OCI-LY1 (cell line): ENCODE results near the gene AMIGO2.

ENCODE experiments used
- H2AFZ ChIP-seq: fragments of 200-600 bp; sonication (generic), shearing (Covaris generic); 2 replicates; pipeline ENCODE4 v1.6.0; 2014; ENCODE audit warnings: antibody characterized with exemption, mild to moderate bottlenecking, low read length
- H3F3A ChIP-seq: fragments of 200-600 bp; sonication (generic), shearing (Covaris generic); 2 replicates; pipeline ENCODE4 v1.6.0; 2014; ENCODE audit warnings: mild to moderate bottlenecking, antibody characterized with exemption, low read length, moderate library complexity; ENCODE audit not compliant: insufficient read depth
- H3K27ac ChIP-seq: fragments of 200-600 bp; sonication (generic); 2 replicates; pipeline ENCODE4 v1.5.1; 2014; ENCODE audit warnings: low read length, mixed run types, mild to moderate bottlenecking, low read depth; ENCODE audit not compliant: poor library complexity, severe bottlenecking
- H3K27me3 ChIP-seq: fragments of 200-600 bp; sonication (generic); 2 replicates; pipeline ENCODE4 v1.6.0; 2014; ENCODE audit warnings: antibody characterized with exemption, mild to moderate bottlenecking, low read length, moderate library complexity; ENCODE audit not compliant: insufficient read depth
- H3K36me3 ChIP-seq: fragments of 200-600 bp; sonication (generic); 2 replicates; pipeline ENCODE4 v1.6.1; 2014; ENCODE audit warnings: mild to moderate bottlenecking, antibody characterized with exemption, low read length, moderate library complexity, mixed read lengths; ENCODE audit not compliant: insufficient read depth
- H3K4me1 ChIP-seq: fragments of 200-600 bp; sonication (generic); 2 replicates; pipeline ENCODE4 v1.5.1; 2014; ENCODE audit warnings: mild to moderate bottlenecking, low read length, moderate library complexity; ENCODE audit not compliant: insufficient read depth, severe bottlenecking
- H3K4me2 ChIP-seq: fragments of 200-600 bp; sonication (generic), shearing (Covaris generic); 2 replicates; pipeline ENCODE4 v1.6.1; 2014; ENCODE audit warnings: low read length
- H3K4me3 ChIP-seq: fragments of 200-600 bp; sonication (generic); 2 replicates; pipeline ENCODE4 v1.5.1; 2014; ENCODE audit warnings: low read length, low read depth, mild to moderate bottlenecking, mixed read lengths; ENCODE audit not compliant: poor library complexity, severe bottlenecking
- H3K79me2 ChIP-seq: fragments of 200-600 bp; shearing (Covaris generic); 2 replicates; pipeline ENCODE4 v1.6.1; 2016; ENCODE audit warnings: mixed run types, low read length, mixed read lengths; ENCODE audit not compliant: insufficient read depth
- H3K9ac ChIP-seq: fragments of 200-600 bp; sonication (generic), shearing (Covaris generic); 2 replicates; pipeline ENCODE4 v1.6.1; 2014; ENCODE audit warnings: mild to moderate bottlenecking, low read length, mixed read lengths
- H3K9me2 ChIP-seq: fragments of 200-600 bp; sonication (generic), shearing (Covaris generic); 2 replicates; pipeline ENCODE4 v1.6.1; 2014; ENCODE audit warnings: low read depth, mild to moderate bottlenecking, low read length, mixed read lengths
- H3K9me3 ChIP-seq: fragments of 200-600 bp; shearing (Covaris generic); 2 replicates; pipeline ENCODE4 v1.6.1; 2014; ENCODE audit warnings: low read length, mixed read lengths
- H4K20me1 ChIP-seq: fragments of 200-600 bp; sonication (generic), shearing (Covaris generic); 2 replicates; pipeline ENCODE4 v1.6.0; 2016; ENCODE audit warnings: mild to moderate bottlenecking, low read length; ENCODE audit not compliant: insufficient read depth
- EZH2 ChIP-seq: fragments of 200-600 bp; sonication (generic), shearing (Covaris generic); IDR thresholded peaks from 2 replicates; pipeline ENCODE4 v1.8.0; 2017; ENCODE audit warnings: borderline replicate concordance, mixed run types, mild to moderate bottlenecking, antibody characterized with exemption, low read length, moderate library complexity, mixed read lengths
- TF ChIP-seq, protein P1 (sequence below): fragments of 200-600 bp; sonication (generic), shearing (Covaris generic); IDR thresholded peaks from 2 replicates; pipeline ENCODE4 v1.5.1; 2017; ENCODE audit warnings: mild to moderate bottlenecking, antibody characterized with exemption, low read length, moderate library complexity, mixed read lengths

Gene AMIGO2

DNA sequence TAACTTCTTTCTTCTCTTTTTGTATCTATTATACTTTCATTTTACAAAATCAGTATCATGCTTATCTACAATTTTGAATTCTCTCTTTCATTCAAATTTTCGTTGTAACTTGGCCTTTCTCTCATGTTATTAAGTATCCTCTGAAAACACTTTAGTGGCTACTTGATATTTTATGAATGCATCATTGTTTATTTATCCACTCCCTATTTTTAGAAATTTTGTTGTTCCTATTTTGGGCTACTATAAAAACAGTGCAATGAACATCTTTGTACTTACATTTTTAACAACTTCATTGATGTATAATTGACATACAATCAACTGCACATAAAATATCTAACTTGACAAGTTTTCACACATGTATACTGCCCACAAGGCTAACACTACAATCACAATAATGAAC is 44.0 kb upstream of the AMIGO2 start:
- no peaks in the 10 kb centered on the region for H3K9me3 ChIP-seq
- no peak overlapping the region for H3K4me2 ChIP-seq
- H3K27me3 ChIP-seq, result no peaks in the 10 kb centered on the region
- TF ChIP-seq, protein P1, sequence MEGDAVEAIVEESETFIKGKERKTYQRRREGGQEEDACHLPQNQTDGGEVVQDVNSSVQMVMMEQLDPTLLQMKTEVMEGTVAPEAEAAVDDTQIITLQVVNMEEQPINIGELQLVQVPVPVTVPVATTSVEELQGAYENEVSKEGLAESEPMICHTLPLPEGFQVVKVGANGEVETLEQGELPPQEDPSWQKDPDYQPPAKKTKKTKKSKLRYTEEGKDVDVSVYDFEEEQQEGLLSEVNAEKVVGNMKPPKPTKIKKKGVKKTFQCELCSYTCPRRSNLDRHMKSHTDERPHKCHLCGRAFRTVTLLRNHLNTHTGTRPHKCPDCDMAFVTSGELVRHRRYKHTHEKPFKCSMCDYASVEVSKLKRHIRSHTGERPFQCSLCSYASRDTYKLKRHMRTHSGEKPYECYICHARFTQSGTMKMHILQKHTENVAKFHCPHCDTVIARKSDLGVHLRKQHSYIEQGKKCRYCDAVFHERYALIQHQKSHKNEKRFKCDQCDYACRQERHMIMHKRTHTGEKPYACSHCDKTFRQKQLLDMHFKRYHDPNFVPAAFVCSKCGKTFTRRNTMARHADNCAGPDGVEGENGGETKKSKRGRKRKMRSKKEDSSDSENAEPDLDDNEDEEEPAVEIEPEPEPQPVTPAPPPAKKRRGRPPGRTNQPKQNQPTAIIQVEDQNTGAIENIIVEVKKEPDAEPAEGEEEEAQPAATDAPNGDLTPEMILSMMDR, result no peak
- no peak for TF ChIP-seq EZH2
- H3K4me3 ChIP-seq, result no peak overlapping the region
- H3K4me1 ChIP-seq, result no peaks in the 10 kb centered on the region
- H2AFZ ChIP-seq, result no peak overlapping the region
- no peaks in the 10 kb centered on the region for H4K20me1 ChIP-seq
- no peaks in the 10 kb centered on the region for H3F3A ChIP-seq
- H3K79me2 ChIP-seq, result no peaks in the 10 kb centered on the region
- H3K9ac ChIP-seq, result no peak overlapping the region
- H3K27ac ChIP-seq, result no peak overlapping the region
- no peaks in the 10 kb centered on the region for H3K36me3 ChIP-seq
- no peaks in the 10 kb centered on the region for H3K9me2 ChIP-seq

DNA sequence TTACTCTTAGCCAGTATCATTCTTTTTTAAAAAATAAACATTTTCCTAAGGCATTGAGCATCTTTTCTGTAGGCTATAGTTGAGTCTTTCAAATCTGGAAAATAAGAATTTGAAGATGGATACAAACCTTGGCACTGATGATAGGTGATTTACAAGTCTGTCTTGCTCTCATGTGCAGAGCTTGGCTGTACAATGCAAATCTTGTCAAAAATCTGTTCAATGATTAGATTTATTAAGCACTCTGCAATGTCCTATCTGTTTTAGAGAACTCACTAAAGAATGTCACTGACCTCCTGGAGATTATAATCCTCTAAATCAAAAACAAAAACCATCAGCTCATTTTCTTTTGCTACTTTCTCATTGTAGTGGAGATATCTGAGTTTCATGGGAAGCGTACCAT is 42.8 kb upstream of the AMIGO2 start:
- Histone ChIP-seq H3K9me3 (no peaks in the 10 kb centered on the region), H3F3A (no peaks in the 10 kb centered on the region), H3K4me3 (no peak overlapping the region), H3K4me2 (no peak overlapping the region), H3K4me1 (no peaks in the 10 kb centered on the region), H4K20me1 (no peaks in the 10 kb centered on the region), H3K9me2 (no peaks in the 10 kb centered on the region), H3K79me2 (no peaks in the 10 kb centered on the region), H3K36me3 (no peaks in the 10 kb centered on the region), H3K9ac (no peak overlapping the region), H3K27ac (no peak overlapping the region), H2AFZ (no peak overlapping the region), H3K27me3 (no peaks in the 10 kb centered on the region)
- no peak for TF ChIP-seq EZH2
- TF ChIP-seq, protein P1, result no peak

DNA sequence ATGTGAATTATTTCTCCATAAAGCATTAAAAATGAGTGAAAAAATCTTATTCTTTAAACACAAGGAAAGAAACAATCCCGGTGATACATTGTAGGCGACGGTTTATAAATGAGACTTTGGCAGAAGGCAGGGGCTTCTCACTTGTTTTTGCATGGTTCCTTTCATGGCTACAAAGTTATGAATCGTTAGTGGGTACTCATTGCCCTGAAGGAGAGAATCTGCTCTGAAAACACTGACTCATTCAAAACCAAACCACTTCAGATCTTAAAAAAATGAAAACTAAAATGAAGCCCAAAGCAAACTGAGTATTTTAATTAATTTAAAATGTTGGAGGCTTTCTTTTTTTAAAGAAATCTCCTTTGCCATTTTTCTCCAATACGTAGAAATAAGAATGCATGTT is 41.4 kb upstream of the AMIGO2 start:
- no peaks in the 10 kb centered on the region for H3K36me3 ChIP-seq
- no peak overlapping the region for H3K4me2 ChIP-seq
- H3K9me3 ChIP-seq, result no peaks in the 10 kb centered on the region
- no peaks in the 10 kb centered on the region for H3K27me3 ChIP-seq
- H3K27ac ChIP-seq, result no peak overlapping the region
- H3K4me3 ChIP-seq, result no peak overlapping the region
- H3K79me2 ChIP-seq, result no peaks in the 10 kb centered on the region
- TF ChIP-seq, protein P1, result no peak
- no peak for TF ChIP-seq EZH2
- no peak overlapping the region for H3K9ac ChIP-seq
- no peaks in the 10 kb centered on the region for H3K4me1 ChIP-seq
- H4K20me1 ChIP-seq, result no peaks in the 10 kb centered on the region
- H3F3A ChIP-seq, result no peaks in the 10 kb centered on the region
- no peak overlapping the region; the same call in 1 of the 2 replicates for H2AFZ ChIP-seq
- no peaks in the 10 kb centered on the region for H3K9me2 ChIP-seq
